NCI-H82 treated with DMSO at 0.1 percent for 48 hours (cell line): ENCODE measurements around the gene TUBB4B.

Experiments used
- DNase-seq: peaks from one replicate; lab custom pipeline; 2025; ENCODE audit not compliant: unreplicated experiment; lab: John Stamatoyannopoulos, UW

TUBB4B gene

DNA sequence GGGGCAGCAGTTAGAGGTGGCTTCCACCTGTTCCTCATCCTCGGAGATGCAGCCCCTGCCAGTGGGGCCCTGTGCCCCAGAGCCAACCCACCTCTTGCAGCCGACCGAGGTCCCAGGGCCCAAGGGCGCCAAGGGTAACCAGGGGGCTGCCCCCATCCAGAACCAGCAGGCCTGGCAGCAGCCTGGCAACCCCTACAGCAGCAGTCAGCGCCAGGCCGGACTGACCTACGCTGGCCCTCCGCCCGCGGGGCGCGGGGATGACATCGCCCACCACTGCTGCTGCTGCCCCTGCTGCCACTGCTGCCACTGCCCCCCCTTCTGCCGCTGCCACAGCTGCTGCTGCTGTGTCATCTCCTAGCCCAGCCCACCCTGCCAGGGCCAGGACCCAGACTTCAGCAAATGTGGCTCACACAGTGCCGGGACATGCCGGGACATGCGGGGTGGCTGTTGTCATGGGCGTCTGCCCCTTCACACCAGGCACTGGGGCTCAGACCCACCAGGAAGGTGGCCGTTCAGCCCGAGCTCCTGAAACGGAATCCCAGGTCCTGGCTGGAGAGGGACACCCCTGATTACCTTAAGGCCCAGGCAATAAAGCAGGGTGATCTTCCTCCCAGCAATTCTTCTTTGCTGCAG is 15.3 kb upstream of the TUBB4B start:
- DNase-seq, result no peak

GRCh38 chr9:137226338-137227053 is 14.6 kb upstream of the TUBB4B start:
- no peak for DNase-seq

DNA sequence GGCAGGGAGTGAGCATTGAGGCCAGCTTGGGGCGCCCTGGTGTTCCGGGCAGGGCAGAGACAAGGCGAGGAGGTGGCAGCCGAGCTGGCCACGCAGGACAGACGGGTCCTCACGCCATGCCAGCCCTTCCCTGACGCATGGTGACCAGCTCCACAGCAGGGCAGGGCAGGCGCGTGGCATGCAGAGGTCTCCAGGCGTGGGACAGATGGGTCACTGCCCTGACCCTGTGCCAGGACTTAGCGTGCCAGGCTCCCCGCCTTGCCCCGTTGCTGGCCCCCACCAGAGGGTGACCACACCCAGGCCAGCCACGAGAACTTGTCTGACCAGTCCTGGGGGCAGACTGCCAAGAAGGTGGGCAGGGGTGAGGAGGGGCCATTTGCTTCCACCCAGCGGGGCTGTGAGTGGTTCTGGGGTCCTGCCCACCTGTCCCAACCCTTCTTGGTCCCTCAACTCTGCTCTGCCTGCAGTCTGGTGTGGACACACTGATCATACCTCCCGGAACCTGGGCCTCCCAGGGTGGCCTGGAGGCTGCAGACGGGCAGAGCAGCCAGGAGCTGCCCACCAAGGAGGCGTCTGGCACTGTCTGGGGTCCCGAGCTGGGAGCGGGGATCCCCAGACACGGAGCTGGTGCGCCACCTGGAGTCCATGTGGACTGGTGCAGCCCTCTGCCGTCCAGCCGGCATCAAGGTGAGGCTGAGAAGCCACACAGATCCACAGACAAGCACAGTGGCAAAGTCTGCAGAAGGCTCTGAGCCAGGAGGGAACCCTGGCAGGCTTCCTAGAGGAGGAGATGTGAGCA is 13.8 kb upstream of the TUBB4B start, which contains the start of gene RNF224:
RNF224 (plus strand) TSS at position 449 of the 799 bp plus-strand sequence. CDS start 834 bp downstream, outside the sequence.
- DNase-seq, result no peak

DNA sequence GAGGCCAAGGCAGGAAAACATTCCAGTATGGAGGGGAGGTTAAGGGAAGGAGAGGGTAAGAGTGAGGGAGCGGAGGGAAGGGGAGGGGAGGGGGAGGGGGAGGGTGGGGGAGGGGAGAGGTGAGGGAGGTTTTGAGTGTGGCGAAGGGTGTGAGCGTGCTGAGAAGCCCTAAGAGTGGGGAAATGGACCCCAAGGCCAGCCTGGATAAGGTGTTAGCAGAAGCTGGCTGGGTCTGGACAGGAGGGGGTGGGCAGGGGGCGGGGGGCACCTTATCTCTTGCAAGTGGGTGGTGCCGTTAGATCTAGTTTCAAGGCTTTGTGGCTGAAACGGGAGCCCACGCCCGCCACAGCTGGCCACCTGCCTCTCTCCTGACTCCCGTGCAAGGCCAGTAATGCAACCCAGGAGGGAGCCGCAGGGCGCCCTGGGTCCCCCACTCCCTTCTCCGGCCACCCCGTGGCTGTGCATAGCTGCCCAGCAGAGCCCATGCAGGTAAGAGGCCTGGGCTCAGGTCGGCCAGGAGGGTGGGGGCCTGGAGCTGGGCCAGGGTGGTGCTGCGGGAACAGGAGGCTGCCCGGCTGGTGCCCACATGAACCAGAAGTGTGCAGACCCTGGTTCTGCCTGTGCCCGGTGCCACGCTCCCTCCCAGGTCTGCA is 13.1 kb upstream of the TUBB4B start:
- DNase-seq, result no peak

- no peak for DNase-seq
Observed at GRCh38 chr9:137228506-137228967, 12.6 kb upstream of the TUBB4B start.

GRCh38 chr9:137228968-137229896 is 11.9 kb upstream of the TUBB4B start:
- DNase-seq, result no peak

DNA sequence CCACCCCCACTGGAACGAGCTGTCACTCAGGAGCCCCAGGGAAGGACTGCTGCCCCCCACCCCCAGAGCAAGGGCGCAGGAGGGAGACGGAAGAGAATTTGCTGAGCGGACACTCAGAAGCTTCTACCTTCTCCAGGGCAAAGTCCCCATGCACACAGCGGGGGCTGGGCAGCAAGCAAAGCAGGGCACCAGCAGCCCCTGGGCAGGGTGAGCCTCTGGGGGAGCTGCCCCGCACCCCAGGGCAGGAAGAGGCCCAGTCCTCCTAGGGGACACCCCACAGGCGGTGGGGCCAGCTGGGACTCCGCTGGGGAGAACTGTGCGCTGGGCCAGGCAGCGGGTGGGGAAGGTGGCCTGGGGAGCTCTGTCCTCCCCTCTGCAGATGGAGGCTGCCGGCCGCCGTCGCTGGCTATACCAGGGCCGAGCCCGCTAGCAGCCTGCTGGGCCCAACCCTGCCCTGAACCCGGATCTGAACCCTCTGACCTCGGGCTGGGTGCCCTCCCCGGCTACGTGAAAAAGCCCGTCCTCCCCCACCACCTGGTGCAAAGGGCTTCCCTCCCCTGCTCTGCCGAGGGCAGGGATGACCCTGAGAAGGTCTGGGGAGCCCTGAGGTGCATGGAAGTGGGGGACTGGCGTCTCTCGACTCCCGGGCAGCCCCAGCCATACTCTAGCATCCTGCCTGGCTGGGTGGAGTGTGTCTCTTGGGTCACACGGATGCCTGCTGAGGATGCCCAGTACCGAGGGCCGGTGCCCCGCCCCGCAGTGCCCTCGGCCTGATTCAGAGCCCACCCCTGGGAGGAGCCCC is 11.0 kb upstream of the TUBB4B start:
- no peak for DNase-seq

DNA sequence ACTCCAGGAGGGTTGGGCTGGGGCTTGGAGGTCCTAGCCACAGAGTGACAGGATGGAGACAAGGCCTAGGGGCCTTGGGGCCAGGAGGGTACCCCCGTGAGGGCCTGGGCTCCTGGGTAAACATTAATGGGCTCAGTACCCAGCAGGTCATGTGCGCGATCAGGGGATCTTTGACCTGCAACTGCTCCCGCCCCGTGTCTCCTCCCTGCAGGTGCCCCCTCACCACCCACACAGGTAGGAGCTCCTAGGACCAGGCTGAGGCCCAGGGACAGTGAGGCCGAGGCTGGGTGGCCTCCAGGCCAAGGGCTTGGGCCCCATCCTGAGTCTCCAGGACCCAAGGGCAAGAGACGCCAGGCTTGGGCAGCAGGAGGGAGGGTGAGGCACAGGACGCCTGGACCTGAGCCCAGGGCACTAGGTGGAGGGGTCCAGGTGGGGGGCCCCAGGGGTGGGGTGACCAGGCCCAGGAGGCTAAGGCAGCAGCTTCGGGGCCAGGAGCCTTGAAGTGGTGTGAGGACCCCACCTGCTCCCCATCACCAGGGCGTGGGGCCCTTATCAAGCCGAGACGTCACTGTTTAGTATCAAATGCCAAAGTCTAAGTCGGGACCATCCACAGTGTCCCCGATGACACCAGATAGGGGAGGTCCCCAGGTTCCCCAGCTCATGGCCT is 10.2 kb upstream of the TUBB4B start, which contains the start of gene SLC34A3:
SLC34A3 (plus strand) TSS at position 197 of the 667 bp plus-strand sequence. CDS start 802 bp downstream, outside the sequence.
- no peak for DNase-seq

GRCh38 chr9:137231372-137232039 is 9.6 kb upstream of the TUBB4B start:
- no peak for DNase-seq

GRCh38 chr9:137232101-137232500 is 9.0 kb upstream of the TUBB4B start:
- DNase-seq, result no peak

- DNase-seq, result no peak
Observed at GRCh38 chr9:137232510-137232909, 8.6 kb upstream of the TUBB4B start.

DNA sequence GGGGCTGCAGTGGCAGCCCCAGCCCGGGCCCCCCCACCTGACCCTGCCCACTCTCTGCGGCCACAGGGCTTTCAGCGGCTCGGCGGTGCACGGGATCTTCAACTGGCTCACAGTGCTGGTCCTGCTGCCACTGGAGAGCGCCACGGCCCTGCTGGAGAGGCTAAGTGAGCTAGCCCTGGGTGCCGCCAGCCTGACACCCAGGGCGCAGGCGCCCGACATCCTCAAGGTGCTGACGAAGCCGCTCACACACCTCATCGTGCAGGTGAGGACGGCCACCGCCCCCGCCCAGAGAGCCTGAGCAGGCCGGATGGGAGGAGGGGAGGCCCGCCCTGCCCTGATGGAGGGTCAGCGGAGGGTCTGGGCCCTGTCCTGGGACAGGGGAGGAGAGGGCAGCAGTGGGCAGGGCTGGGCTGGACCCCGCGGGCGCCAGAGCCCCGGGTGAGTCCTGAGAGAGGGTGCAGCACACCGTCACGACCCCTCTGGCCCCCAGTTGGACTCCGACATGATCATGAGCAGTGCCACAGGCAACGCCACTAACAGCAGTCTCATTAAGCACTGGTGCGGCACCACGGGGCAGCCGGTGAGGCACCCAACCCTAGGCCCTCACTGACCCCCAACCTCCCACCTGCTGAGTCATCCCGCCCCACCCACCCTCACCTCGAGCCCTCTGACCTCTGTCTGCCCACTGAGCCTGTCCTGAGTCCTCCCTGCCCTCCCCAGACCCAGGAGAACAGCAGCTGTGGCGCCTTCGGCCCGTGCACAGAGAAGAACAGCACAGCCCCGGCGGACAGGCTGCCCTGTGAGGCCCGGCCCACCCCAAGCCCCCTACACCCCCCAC is 7.7 kb upstream of the TUBB4B start:
- DNase-seq, result no peak

DNA sequence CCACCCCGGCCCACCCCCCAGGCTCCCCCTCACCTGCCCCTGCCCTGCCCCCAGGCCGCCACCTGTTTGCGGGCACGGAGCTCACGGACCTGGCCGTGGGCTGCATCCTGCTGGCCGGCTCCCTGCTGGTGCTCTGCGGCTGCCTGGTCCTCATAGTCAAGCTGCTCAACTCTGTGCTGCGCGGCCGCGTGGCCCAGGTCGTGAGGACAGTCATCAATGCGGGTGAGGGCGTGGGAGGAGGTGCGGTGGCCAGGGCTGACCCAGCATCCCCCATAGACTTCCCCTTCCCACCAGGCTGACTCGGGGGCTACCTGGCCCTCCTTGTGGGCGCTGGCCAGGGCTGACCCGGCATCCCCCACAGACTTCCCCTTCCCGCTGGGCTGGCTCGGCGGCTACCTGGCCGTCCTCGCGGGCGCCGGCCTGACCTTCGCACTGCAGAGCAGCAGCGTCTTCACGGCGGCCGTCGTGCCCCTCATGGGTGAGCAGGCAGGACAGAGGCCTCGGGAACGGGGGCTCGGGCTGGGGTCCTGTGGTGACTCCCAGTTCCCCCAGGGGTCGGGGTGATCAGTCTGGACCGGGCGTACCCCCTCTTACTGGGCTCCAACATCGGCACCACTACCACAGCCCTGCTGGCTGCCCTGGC is 6.9 kb upstream of the TUBB4B start:
- no peak for DNase-seq

DNA sequence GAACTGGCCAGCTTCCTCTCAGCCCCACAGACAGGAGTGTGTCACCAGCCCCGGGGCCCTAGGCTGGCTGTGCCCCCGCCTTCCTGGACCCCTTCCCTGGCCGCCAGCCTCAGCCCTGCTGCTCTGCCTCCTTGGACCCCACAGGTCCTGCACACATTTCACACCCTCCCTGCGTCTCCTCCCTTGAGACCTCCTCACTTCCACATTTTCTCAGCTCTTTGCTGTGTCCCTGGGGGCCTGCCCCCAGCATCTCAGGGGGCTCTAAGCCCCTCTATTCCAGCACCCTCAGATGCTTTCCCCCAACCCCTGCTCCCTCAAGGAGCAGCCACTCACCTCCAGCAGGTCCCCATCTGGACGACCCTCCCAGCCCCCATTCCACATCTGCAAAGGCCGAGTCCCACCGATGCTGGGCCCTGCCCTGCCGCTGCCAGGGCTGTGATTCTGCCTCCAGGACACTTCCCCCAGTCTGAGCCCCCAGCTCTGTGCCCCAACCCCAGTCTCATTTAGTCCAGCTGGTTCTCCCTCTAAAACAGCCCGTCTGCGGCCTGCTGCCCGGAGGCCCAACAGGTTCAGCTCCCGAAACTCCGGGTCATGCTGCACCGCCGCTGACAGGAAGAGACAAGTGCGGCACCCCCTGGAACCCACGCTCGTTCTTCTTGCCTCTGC is 6.2 kb upstream of the TUBB4B start:
- DNase-seq, result no peak

- DNase-seq, result no peak
Observed at GRCh38 chr9:137235424-137236237, 5.5 kb upstream of the TUBB4B start.
